Inferior parietal cortex (tissue), 1 donor: ENCODE data around the gene ANKFY1.

Source experiments
- DNase-seq: peaks from one replicate; pipeline ENCODE4 v3.0.0-alpha.2; 2016; ENCODE audit errors: extremely low spot score

ANKFY1 gene

GRCh38 chr17:4179071-4179470 lies 84.7 kb downstream of the ANKFY1 start:
- no peak for DNase-seq

- DNase-seq = no peak
Measured at GRCh38 chr17:4178651-4179050, 85.1 kb downstream of the ANKFY1 start.

GRCh38 chr17:4177806-4178205 lies 86.0 kb downstream of the ANKFY1 start:
- DNase-seq = no peak

- DNase-seq = no peak
Measured at GRCh38 chr17:4176808-4177472, 86.8 kb downstream of the ANKFY1 start.

GRCh38 chr17:4175921-4176807 lies 87.6 kb downstream of the ANKFY1 start:
- no peak for DNase-seq

GRCh38 chr17:4174556-4174955 lies 89.2 kb downstream of the ANKFY1 start:
- no peak for DNase-seq

GRCh38 chr17:4173781-4174180 lies 90.0 kb downstream of the ANKFY1 start:
- no peak for DNase-seq

- DNase-seq = no peak
Measured at GRCh38 chr17:4172356-4172755, 91.4 kb downstream of the ANKFY1 start.

- DNase-seq = no peak
Measured at GRCh38 chr17:4170639-4171280, 93.0 kb downstream of the ANKFY1 start.

GRCh38 chr17:4167786-4168185 lies 96.0 kb downstream of the ANKFY1 start:
- no peak for DNase-seq

GRCh38 chr17:4166419-4166818 lies 97.4 kb downstream of the ANKFY1 start:
- no peak for DNase-seq

- no peak for DNase-seq
Measured at GRCh38 chr17:4165301-4166010, 98.3 kb downstream of the ANKFY1 start.

GRCh38 chr17:4163951-4164350 lies 99.8 kb downstream of the ANKFY1 start:
- DNase-seq = no peak

GRCh38 chr17:4162775-4163466 lies 100.9 kb downstream of the ANKFY1 start:
- DNase-seq = no peak

GRCh38 chr17:4162321-4162720 lies 101.5 kb downstream of the ANKFY1 start:
- no peak for DNase-seq

- no peak for DNase-seq
Measured at GRCh38 chr17:4161967-4162305, 101.8 kb downstream of the ANKFY1 start.

GRCh38 chr17:4161192-4161966 lies 102.4 kb downstream of the ANKFY1 start:
- no peak for DNase-seq

- DNase-seq = no peak
Measured at GRCh38 chr17:4160294-4160859, 103.4 kb downstream of the ANKFY1 start.

- DNase-seq = no peak
Measured at GRCh38 chr17:4159761-4160160, 104.0 kb downstream of the ANKFY1 start.

- DNase-seq = no peak
Measured at GRCh38 chr17:4157618-4158333, 106.0 kb downstream of the ANKFY1 start.
